BE2C (cell line): ENCODE data around the gene BCAS2.

ENCODE experiments used
- DNase-seq: peaks from one replicate; pipeline ENCODE4 v3.0.0-alpha.2; 2020
- H3K27me3 ChIP-seq: fragments of 250-450 bp; sonication (Bioruptor Pico); 2 replicates; pipeline ENCODE4 v1.5.1; 2020; ENCODE audit warnings: mild to moderate bottlenecking
- H3K36me3 ChIP-seq: fragments of 250-450 bp; sonication (Bioruptor Pico); 2 replicates; pipeline ENCODE4 v1.5.1; 2020; ENCODE audit warnings: mild to moderate bottlenecking
- H3K4me1 ChIP-seq: fragments of 250-450 bp; sonication (Bioruptor Pico); 2 replicates; pipeline ENCODE4 v1.5.1; 2020
- H3K4me3 ChIP-seq: 2 replicates; pipeline ENCODE4 v1.5.1; 2011; ENCODE audit warnings: low read depth, low read length
- H3K9me3 ChIP-seq: fragments of 250-450 bp; sonication (Bioruptor Pico); 2 replicates; pipeline ENCODE4 v1.5.1; 2020
- CTCF ChIP-seq: IDR thresholded peaks from 2 replicates; pipeline ENCODE4 v1.5.1; 2012; ENCODE audit warnings: mild to moderate bottlenecking, low read depth, low read length

The BCAS2 gene

GRCh38 chr1:114610546-114611245 is 29.3 kb upstream of the BCAS2 start:
- Histone ChIP-seq H3K27me3 (peaks cover 30% of the 10 kb centered on the region), H3K4me1 (no peaks in the 10 kb centered on the region), H3K9me3 (no peaks in the 10 kb centered on the region), H3K36me3 (no peaks in the 10 kb centered on the region), H3K4me3 (no peak overlapping the region)
- TF ChIP-seq CTCF = no peak
- no peak for DNase-seq

- Histone ChIP-seq H3K36me3 (no peaks in the 10 kb centered on the region), H3K9me3 (no peaks in the 10 kb centered on the region), H3K4me3 (no peak overlapping the region), H3K4me1 (no peaks in the 10 kb centered on the region), H3K27me3 (peaks cover 25% of the 10 kb centered on the region)
- no peak for DNase-seq
- TF ChIP-seq CTCF = no peak
Observed at GRCh38 chr1:114609826-114610225, 28.4 kb upstream of the BCAS2 start.

- DNase-seq = no peak
- Histone ChIP-seq H3K36me3 (no peaks in the 10 kb centered on the region), H3K4me1 (no peaks in the 10 kb centered on the region), H3K4me3 (no peak overlapping the region), H3K27me3 (peaks cover 19% of the 10 kb centered on the region), H3K9me3 (no peaks in the 10 kb centered on the region)
- no peak for TF ChIP-seq CTCF
Observed at GRCh38 chr1:114609026-114609425, 27.6 kb upstream of the BCAS2 start.

GRCh38 chr1:114607223-114607622 is 25.8 kb upstream of the BCAS2 start:
- H3K4me3 ChIP-seq = no peak overlapping the region
- H3K36me3 ChIP-seq = no peaks in the 10 kb centered on the region
- no peaks in the 10 kb centered on the region for H3K4me1 ChIP-seq
- no peaks in the 10 kb centered on the region for H3K9me3 ChIP-seq
- no peak for DNase-seq
- TF ChIP-seq CTCF = no peak
- H3K27me3 ChIP-seq = peaks cover 6% of the 10 kb centered on the region; the same call in 1 of the 2 replicates

GRCh38 chr1:114597949-114598348 is 16.5 kb upstream of the BCAS2 start:
- Histone ChIP-seq H3K9me3 (no peaks in the 10 kb centered on the region), H3K36me3 (no peaks in the 10 kb centered on the region), H3K4me1 (no peaks in the 10 kb centered on the region), H3K4me3 (no peak overlapping the region), H3K27me3 (peaks cover 33% of the 10 kb centered on the region)
- no peak for DNase-seq
- TF ChIP-seq CTCF = no peak

- no peak for TF ChIP-seq CTCF
- Histone ChIP-seq H3K4me1 (no peaks in the 10 kb centered on the region), H3K4me3 (no peak overlapping the region), H3K36me3 (no peaks in the 10 kb centered on the region), H3K9me3 (no peaks in the 10 kb centered on the region), H3K27me3 (peaks cover 18% of the 10 kb centered on the region)
- DNase-seq = no peak
Observed at GRCh38 chr1:114595602-114596001, 14.2 kb upstream of the BCAS2 start.
